ENCODE results near the gene SIM2.
A peak's percentile ranks its signal among the peaks of the same experiment; 100 is the strongest.

GRCh38 chr21:36749935-36750575 lies 51.1 kb downstream of the SIM2 start:
- TF ChIP-seq CTCF (IDR thresholded peaks at IDR 0.05), result no peak
- no peak for TF ChIP-seq POLR2A (IDR thresholded peaks at IDR 0.05; ENCODE audit: low read depth)
- TF ChIP-seq POLR2AphosphoS5 (IDR thresholded peaks at IDR 0.05), result peak; percentile 23 to 43
